Measurements from ENCODE around the gene BCL2L2.

- TF ChIP-seq, protein P1, sequence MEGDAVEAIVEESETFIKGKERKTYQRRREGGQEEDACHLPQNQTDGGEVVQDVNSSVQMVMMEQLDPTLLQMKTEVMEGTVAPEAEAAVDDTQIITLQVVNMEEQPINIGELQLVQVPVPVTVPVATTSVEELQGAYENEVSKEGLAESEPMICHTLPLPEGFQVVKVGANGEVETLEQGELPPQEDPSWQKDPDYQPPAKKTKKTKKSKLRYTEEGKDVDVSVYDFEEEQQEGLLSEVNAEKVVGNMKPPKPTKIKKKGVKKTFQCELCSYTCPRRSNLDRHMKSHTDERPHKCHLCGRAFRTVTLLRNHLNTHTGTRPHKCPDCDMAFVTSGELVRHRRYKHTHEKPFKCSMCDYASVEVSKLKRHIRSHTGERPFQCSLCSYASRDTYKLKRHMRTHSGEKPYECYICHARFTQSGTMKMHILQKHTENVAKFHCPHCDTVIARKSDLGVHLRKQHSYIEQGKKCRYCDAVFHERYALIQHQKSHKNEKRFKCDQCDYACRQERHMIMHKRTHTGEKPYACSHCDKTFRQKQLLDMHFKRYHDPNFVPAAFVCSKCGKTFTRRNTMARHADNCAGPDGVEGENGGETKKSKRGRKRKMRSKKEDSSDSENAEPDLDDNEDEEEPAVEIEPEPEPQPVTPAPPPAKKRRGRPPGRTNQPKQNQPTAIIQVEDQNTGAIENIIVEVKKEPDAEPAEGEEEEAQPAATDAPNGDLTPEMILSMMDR (IDR thresholded peaks at IDR 0.05): no peak
- no peak for TF ChIP-seq POLR2A (IDR thresholded peaks at IDR 0.05)
These were observed 50.0 kb downstream of the BCL2L2 start for GRCh38 chr14:23356662-23357061.

Data from right lobe of liver (tissue), 4 donors.